Measurements from ENCODE around the gene SELENOP. TPM values are rescaled to one million over a fixed set of nuclear protein-coding genes. Genes with fewer than 3 reads are reported as not detected.

SELENOP gene
- total and polyA plus RNA-seq, 2 of the 13 experiments (the other 11 are each of a cell fraction or from before 2014, with no cell fraction given): 1,895 to 2,083 TPM

DNA sequence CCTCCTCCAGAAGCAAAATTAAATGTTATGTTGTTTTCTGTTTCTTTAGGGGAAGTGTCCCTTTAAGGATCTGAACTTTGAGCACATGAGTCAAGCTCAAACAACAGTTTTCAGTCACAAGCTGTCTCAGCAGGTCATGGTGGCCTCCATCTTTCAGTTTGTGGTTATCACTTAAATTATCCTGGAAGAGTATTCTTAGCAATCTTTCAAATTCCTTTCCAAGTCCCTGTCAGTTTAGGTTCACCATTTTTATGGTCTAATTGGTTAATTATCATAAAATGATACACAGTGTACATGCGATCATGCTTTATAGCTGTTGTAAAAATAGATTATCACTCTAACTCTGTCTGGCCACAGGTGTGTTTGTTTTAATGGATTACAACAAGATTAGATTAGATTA, 43.1 kb upstream of the SELENOP start (continued):
- TF ChIP-seq POGK (CRISPR knock-in tag; conservative IDR thresholded peaks at IDR 0.05) (no peak), RBM22 (optimal IDR thresholded peaks at IDR 0.05; ENCODE audit: low read length) (no peak), ZNF883 (CRISPR knock-in tag; IDR thresholded peaks at IDR 0.05; ENCODE audit: not compliant biosample characterization) (no peak), NFYC (CRISPR knock-in tag; IDR thresholded peaks at IDR 0.05) (no peak), ZSCAN9 (CRISPR knock-in tag; IDR thresholded peaks at IDR 0.05; ENCODE audit: borderline replicate concordance) (no peak), MXD1 (CRISPR knock-in tag; IDR thresholded peaks at IDR 0.05) (no peak), ZNF615 (CRISPR knock-in tag; IDR thresholded peaks at IDR 0.05; ENCODE audit: borderline replicate concordance) (no peak), YY1 (IDR thresholded peaks at IDR 0.05; ENCODE audit: insufficient read depth, insufficient replicate concordance, low read depth, low read length) (peak; percentile 43), PHF8 (CRISPR knock-in tag; IDR thresholded peaks at IDR 0.05) (no peak), TEAD2 (CRISPR knock-in tag; IDR thresholded peaks at IDR 0.05) (no peak), ATF2 (CRISPR knock-in tag; IDR thresholded peaks at IDR 0.05) (no peak), ZNF609 (CRISPR knock-in tag; IDR thresholded peaks at IDR 0.05; ENCODE audit: borderline replicate concordance) (no peak), SNRNP70 (IDR thresholded peaks at IDR 0.05; ENCODE audit: low read depth, low read length) (no peak), KLF12 (CRISPR knock-in tag; IDR thresholded peaks at IDR 0.05; ENCODE audit: borderline replicate concordance) (no peak)
- TF ChIP-seq, protein P1, sequence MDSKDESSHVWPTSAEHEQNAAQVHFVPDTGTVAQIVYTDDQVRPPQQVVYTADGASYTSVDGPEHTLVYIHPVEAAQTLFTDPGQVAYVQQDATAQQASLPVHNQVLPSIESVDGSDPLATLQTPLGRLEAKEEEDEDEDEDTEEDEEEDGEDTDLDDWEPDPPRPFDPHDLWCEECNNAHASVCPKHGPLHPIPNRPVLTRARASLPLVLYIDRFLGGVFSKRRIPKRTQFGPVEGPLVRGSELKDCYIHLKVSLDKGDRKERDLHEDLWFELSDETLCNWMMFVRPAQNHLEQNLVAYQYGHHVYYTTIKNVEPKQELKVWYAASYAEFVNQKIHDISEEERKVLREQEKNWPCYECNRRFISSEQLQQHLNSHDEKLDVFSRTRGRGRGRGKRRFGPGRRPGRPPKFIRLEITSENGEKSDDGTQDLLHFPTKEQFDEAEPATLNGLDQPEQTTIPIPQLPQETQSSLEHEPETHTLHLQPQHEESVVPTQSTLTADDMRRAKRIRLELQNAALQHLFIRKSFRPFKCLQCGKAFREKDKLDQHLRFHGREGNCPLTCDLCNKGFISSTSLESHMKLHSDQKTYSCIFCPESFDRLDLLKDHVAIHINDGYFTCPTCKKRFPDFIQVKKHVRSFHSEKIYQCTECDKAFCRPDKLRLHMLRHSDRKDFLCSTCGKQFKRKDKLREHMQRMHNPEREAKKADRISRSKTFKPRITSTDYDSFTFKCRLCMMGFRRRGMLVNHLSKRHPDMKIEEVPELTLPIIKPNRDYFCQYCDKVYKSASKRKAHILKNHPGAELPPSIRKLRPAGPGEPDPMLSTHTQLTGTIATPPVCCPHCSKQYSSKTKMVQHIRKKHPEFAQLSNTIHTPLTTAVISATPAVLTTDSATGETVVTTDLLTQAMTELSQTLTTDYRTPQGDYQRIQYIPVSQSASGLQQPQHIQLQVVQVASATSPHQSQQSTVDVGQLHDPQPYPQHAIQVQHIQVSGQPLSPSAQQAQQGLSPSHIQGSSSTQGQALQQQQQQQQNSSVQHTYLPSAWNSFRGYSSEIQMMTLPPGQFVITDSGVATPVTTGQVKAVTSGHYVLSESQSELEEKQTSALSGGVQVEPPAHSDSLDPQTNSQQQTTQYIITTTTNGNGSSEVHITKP (CRISPR knock-in tag; IDR thresholded peaks at IDR 0.05; ENCODE audit: low read depth): no peak
- TF ChIP-seq, protein P2, sequence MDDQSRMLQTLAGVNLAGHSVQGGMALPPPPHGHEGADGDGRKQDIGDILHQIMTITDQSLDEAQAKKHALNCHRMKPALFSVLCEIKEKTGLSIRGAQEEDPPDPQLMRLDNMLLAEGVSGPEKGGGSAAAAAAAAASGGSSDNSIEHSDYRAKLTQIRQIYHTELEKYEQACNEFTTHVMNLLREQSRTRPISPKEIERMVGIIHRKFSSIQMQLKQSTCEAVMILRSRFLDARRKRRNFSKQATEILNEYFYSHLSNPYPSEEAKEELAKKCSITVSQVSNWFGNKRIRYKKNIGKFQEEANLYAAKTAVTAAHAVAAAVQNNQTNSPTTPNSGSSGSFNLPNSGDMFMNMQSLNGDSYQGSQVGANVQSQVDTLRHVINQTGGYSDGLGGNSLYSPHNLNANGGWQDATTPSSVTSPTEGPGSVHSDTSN (CRISPR knock-in tag; IDR thresholded peaks at IDR 0.05; ENCODE audit: borderline replicate concordance): no peak
